A673 (cell line): ENCODE measurements around the gene TSSK6. TPM values are rescaled to one million over a fixed set of nuclear protein-coding genes. Genes with fewer than 3 reads are reported as not detected.

Source experiments
- BruUV-seq: library from RNA; stranded (reverse); fragments of 400-500 nt; replicated peaks from 2 replicates; lab custom pipeline; 2021; lab: Mats Ljungman, UMichigan
- CTCF ChIA-PET: fragments of 300-600 bp; sonication (Branson Sonifier 250); formaldehyde crosslinking; loops from one replicate; lab custom pipeline; 2022; ENCODE audit warnings: antibody characterized with exemption; lab: Charles Lee
- POLR2A ChIA-PET: fragments of 300-600 bp; sonication (Branson Sonifier 250); formaldehyde crosslinking; loops from one replicate; lab custom pipeline; 2022; ENCODE audit warnings: antibody characterized with exemption; ENCODE audit not compliant: low non-redundant PET; lab: Charles Lee
- DNase-seq: peaks from one replicate; pipeline ENCODE4 v3.0.0-alpha.2; 2015; ENCODE audit warnings: low spot score
- H3K27ac ChIP-seq: fragments of 200-600 bp; sonication (generic); 2 replicates; pipeline ENCODE4 v1.5.1; 2016; ENCODE audit warnings: mixed run types, low read depth, mild to moderate bottlenecking, mixed read lengths, antibody characterized with exemption, low read length; ENCODE audit not compliant: poor library complexity, severe bottlenecking
- H3K27me3 ChIP-seq: fragments of 200-600 bp; sonication (generic); replicated peaks from 2 replicates; pipeline ENCODE4 v1.6.1; 2017; ENCODE audit warnings: mixed run types, low read depth, mild to moderate bottlenecking, mixed read lengths, antibody characterized with exemption, low read length; ENCODE audit not compliant: insufficient read depth, poor library complexity
- H3K36me3 ChIP-seq: fragments of 200-600 bp; sonication (generic); 2 replicates; pipeline ENCODE4 v1.6.1; 2016; ENCODE audit warnings: mixed run types, mild to moderate bottlenecking, mixed read lengths, antibody characterized with exemption, low read length; ENCODE audit not compliant: insufficient read depth, poor library complexity, severe bottlenecking
- H3K4me1 ChIP-seq: fragments of 200-600 bp; sonication (generic); 2 replicates; pipeline ENCODE4 v1.6.1; 2017; ENCODE audit warnings: mixed run types, mild to moderate bottlenecking, mixed read lengths, antibody characterized with exemption, low read length; ENCODE audit not compliant: insufficient read depth, poor library complexity, severe bottlenecking
- H3K4me3 ChIP-seq: fragments of 200-600 bp; sonication (generic); 2 replicates; pipeline ENCODE4 v1.5.1; 2016; ENCODE audit warnings: low read depth, mixed run types, mild to moderate bottlenecking, mixed read lengths, low read length; ENCODE audit not compliant: poor library complexity, severe bottlenecking
- H3K9me3 ChIP-seq: fragments of 200-600 bp; sonication (generic); 2 replicates; pipeline ENCODE4 v1.6.1; 2016; ENCODE audit warnings: mixed run types, low read depth, mild to moderate bottlenecking, mixed read lengths, antibody characterized with exemption, low read length; ENCODE audit not compliant: poor library complexity, severe bottlenecking
- CTCF ChIP-seq: fragments of 300-800, 200-600 bp; sonication (generic); conservative IDR thresholded peaks from 2 replicates; pipeline ENCODE4 v1.5.1; 2017; ENCODE audit warnings: low read depth, mild to moderate bottlenecking, antibody characterized with exemption, low read length, moderate library complexity, mixed read lengths
- EZH2 ChIP-seq: fragments of 200-600 bp; sonication (generic); IDR thresholded peaks from 2 replicates; pipeline ENCODE4 v1.6.1; 2017; ENCODE audit warnings: borderline replicate concordance, low read depth, mild to moderate bottlenecking, mixed read lengths, antibody characterized with exemption, low read length; ENCODE audit not compliant: poor library complexity, severe bottlenecking
- intact Hi-C: fragments of 100-400 bp; cut with micrococcal nuclease; formaldehyde crosslinking; loops from one replicate; pipeline ENCODE4 v1.10.0; 2022; ENCODE audit not compliant: unreplicated experiment
- total RNA-seq: library from RNA; stranded (reverse); gene quantifications from 2 replicates; pipeline ENCODE4 v1.2.3, GENCODE V29; 2021

Gene TSSK6
- total RNA-seq, 1 experiment from 2014 or later, result 2.5 TPM

GRCh38 chr19:19544954-19545591 lies 29.7 kb upstream of the TSSK6 start:
- intact Hi-C loops, result no loop called here
- CTCF ChIA-PET, result no interaction called here
- BruUV-seq, result no TSS peak
- TF ChIP-seq CTCF (no peak), EZH2 (no peak)
- DNase-seq, result no peak
- H3K27me3 ChIP-seq, result no peaks in the 10 kb centered on the region
- H3K27ac ChIP-seq, result no peak overlapping the region
- H3K4me1 ChIP-seq, result peaks cover 5% of the 10 kb centered on the region
- H3K4me3 ChIP-seq, result no peak overlapping the region
- POLR2A ChIA-PET, result no interaction called here
- no peaks in the 10 kb centered on the region for H3K9me3 ChIP-seq
- no peaks in the 10 kb centered on the region for H3K36me3 ChIP-seq

DNA sequence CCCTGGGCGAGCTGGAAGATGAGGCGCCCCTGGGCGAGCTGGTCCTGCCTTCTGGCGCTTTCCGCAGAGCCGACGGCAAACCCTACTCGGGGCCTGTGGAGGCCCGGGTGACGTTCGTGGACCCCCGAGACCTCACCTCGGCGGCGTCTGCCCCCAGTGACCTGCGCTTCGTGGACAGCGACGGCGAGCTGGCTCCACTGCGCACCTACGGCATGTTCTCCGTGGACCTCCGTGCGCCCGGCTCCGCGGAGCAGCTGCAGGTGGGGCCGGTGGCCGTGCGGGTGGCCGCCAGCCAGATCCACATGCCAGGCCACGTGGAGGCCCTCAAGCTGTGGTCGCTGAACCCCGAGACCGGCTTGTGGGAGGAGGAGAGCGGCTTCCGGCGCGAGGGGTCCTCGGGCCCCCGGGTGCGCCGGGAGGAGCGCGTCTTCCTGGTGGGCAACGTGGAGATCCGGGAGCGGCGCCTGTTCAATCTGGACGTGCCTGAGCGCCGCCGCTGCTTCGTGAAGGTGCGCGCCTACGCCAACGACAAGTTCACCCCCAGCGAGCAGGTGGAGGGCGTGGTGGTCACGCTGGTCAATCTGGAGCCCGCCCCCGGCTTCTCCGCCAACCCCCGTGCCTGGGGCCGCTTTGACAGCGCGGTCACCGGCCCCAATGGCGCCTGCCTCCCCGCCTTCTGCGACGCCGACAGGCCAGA lies 29.1 kb upstream of the TSSK6 start:
- CTCF ChIA-PET, result no interaction called here
- no peak for DNase-seq
- POLR2A ChIA-PET, result no interaction called here

DNA sequence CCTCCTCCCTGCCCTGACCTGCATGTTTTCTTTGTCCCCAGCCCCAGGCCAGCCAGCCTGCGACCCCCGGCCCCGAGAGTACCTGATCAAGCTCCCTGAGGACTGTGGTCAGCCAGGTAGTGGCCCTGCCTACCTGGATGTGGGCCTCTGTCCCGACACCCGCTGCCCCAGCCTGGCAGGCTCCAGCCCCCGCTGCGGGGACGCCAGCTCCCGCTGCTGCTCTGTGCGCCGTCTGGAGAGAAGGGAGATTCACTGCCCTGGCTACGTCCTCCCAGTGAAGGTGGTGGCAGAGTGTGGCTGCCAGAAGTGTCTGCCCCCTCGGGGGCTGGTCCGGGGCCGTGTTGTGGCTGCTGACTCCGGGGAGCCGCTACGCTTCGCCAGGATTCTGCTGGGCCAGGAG lies 28.3 kb upstream of the TSSK6 start:
- TF ChIP-seq CTCF, result no peak
- TF ChIP-seq EZH2, result no peak
- ChIA-PET CTCF (no interaction called here), POLR2A (no interaction called here)
- Histone ChIP-seq H3K36me3 (no peaks in the 10 kb centered on the region), H3K27ac (no peak overlapping the region), H3K4me1 (peaks cover 5% of the 10 kb centered on the region), H3K4me3 (no peak overlapping the region), H3K9me3 (no peaks in the 10 kb centered on the region), H3K27me3 (no peaks in the 10 kb centered on the region)
- no TSS peak for BruUV-seq
- intact Hi-C loops, result no loop called here
- no peak for DNase-seq

More for the DNA sequence above, 29.1 kb upstream of the TSSK6 start:
- TF ChIP-seq EZH2, result no peak
- no peak for TF ChIP-seq CTCF
- no TSS peak for BruUV-seq
- Histone ChIP-seq H3K9me3 (no peaks in the 10 kb centered on the region), H3K4me3 (no peak overlapping the region), H3K36me3 (no peaks in the 10 kb centered on the region), H3K27ac (no peak overlapping the region), H3K4me1 (peaks cover 5% of the 10 kb centered on the region), H3K27me3 (no peaks in the 10 kb centered on the region)
- intact Hi-C loops, result no loop called here
